ENCODE data around the gene TTC29.

TTC29 gene

GRCh38 chr4:146852360-146852759, 93.3 kb downstream of the TTC29 start:
- H3K36me3 ChIP-seq (ENCODE audit: control insufficient read depth in 1 of 2, insufficient read depth in 2 of 2, low read depth in 1 of 2, low read length in 2 of 2): no peaks in the 10 kb centered on the region
- no peak overlapping the region for H3K18ac ChIP-seq (ENCODE audit: low read depth in 1 of 2, low read length in 2 of 2)
- no peak overlapping the region for H2BK15ac ChIP-seq (ENCODE audit: low read depth, poor library complexity, severe bottlenecking)
- H4K8ac ChIP-seq (ENCODE audit: low read length): no peak overlapping the region
- DNase-seq: no peak
- H3K4me1 ChIP-seq (ENCODE audit: control insufficient read depth, insufficient read depth, low read depth, low read length): no peaks in the 10 kb centered on the region
- no peak overlapping the region for H2BK5ac ChIP-seq (ENCODE audit: low read depth, low read length, poor library complexity, severe bottlenecking)
- H2AK5ac ChIP-seq (ENCODE audit: low read length, severe bottlenecking): no peak overlapping the region
- no peak overlapping the region for H3K4me2 ChIP-seq (ENCODE audit: low read length, poor library complexity, severe bottlenecking)
- H4K91ac ChIP-seq (ENCODE audit: low read length): no peak overlapping the region
- no peak overlapping the region for H3K14ac ChIP-seq (ENCODE audit: low read length in 2 of 2)
- no peak overlapping the region for H2BK12ac ChIP-seq (ENCODE audit: low read length in 2 of 2)
- H2BK120ac ChIP-seq (ENCODE audit: low read depth, low read length): no peak overlapping the region
- no peak overlapping the region for H3K27ac ChIP-seq (ENCODE audit: low read length, poor library complexity, severe bottlenecking)
- H3K27me3 ChIP-seq (ENCODE audit: control insufficient read depth in 1 of 2, insufficient read depth in 1 of 2, low read length in 2 of 2): no peaks in the 10 kb centered on the region
- no peak overlapping the region for H3K4me3 ChIP-seq (ENCODE audit: insufficient read depth in 1 of 2, low read depth in 1 of 2, low read length in 2 of 2)
- H3K4ac ChIP-seq (ENCODE audit: low read depth in 1 of 2, low read length in 2 of 2): no peak overlapping the region
- WGBS: 72% methylated on average over 2 of the region's 2 CpGs
- H3K9ac ChIP-seq (ENCODE audit: low read length): no peak overlapping the region
- H3K9me3 ChIP-seq (ENCODE audit: control insufficient read depth, low read length): no peaks in the 10 kb centered on the region
- no peak overlapping the region for H2AFZ ChIP-seq (ENCODE audit: low read depth, low read length)
- no peak overlapping the region for H3K23ac ChIP-seq (ENCODE audit: low read length in 2 of 2)
- H3K79me1 ChIP-seq (replicated peaks; ENCODE audit: low read length, poor library complexity, severe bottlenecking): no peaks in the 10 kb centered on the region

GRCh38 chr4:146847345-146847744, 98.3 kb downstream of the TTC29 start:
- Histone ChIP-seq H4K8ac (ENCODE audit: low read length) (no peak overlapping the region), H3K18ac (ENCODE audit: low read depth in 1 of 2, low read length in 2 of 2) (no peak overlapping the region), H3K36me3 (ENCODE audit: control insufficient read depth in 1 of 2, insufficient read depth in 2 of 2, low read depth in 1 of 2, low read length in 2 of 2) (no peaks in the 10 kb centered on the region), H3K4me3 (ENCODE audit: insufficient read depth in 1 of 2, low read depth in 1 of 2, low read length in 2 of 2) (no peak overlapping the region), H3K4ac (ENCODE audit: low read depth in 1 of 2, low read length in 2 of 2) (no peak overlapping the region), H3K79me1 (replicated peaks; ENCODE audit: low read length, poor library complexity, severe bottlenecking) (no peaks in the 10 kb centered on the region), H3K27ac (ENCODE audit: low read length, poor library complexity, severe bottlenecking) (no peak overlapping the region), H2BK12ac (ENCODE audit: low read length in 2 of 2) (no peak overlapping the region), H4K91ac (ENCODE audit: low read length) (no peak overlapping the region), H2BK120ac (ENCODE audit: low read depth, low read length) (no peak overlapping the region), H3K4me1 (ENCODE audit: control insufficient read depth, insufficient read depth, low read depth, low read length) (no peaks in the 10 kb centered on the region), H3K14ac (ENCODE audit: low read length in 2 of 2) (no peak overlapping the region), H2BK5ac (ENCODE audit: low read depth, low read length, poor library complexity, severe bottlenecking) (no peak overlapping the region), H3K23ac (ENCODE audit: low read length in 2 of 2) (no peak overlapping the region), H2AK5ac (ENCODE audit: low read length, severe bottlenecking) (no peak overlapping the region), H2BK15ac (ENCODE audit: low read depth, poor library complexity, severe bottlenecking) (no peak overlapping the region), H2AFZ (ENCODE audit: low read depth, low read length) (no peak overlapping the region), H3K4me2 (ENCODE audit: low read length, poor library complexity, severe bottlenecking) (no peak overlapping the region), H3K9ac (ENCODE audit: low read length) (no peak overlapping the region), H3K27me3 (ENCODE audit: control insufficient read depth in 1 of 2, insufficient read depth in 1 of 2, low read length in 2 of 2) (no peaks in the 10 kb centered on the region), H3K9me3 (ENCODE audit: control insufficient read depth, low read length) (no peaks in the 10 kb centered on the region)
- no peak for DNase-seq
- WGBS: 79% methylated on average over 5 of the region's 5 CpGs

- Histone ChIP-seq H2BK120ac (ENCODE audit: low read depth, low read length) (no peak overlapping the region), H3K23ac (ENCODE audit: low read length in 2 of 2) (no peak overlapping the region), H2BK15ac (ENCODE audit: low read depth, poor library complexity, severe bottlenecking) (no peak overlapping the region), H3K79me1 (replicated peaks; ENCODE audit: low read length, poor library complexity, severe bottlenecking) (no peaks in the 10 kb centered on the region), H2BK12ac (ENCODE audit: low read length in 2 of 2) (no peak overlapping the region), H2BK5ac (ENCODE audit: low read depth, low read length, poor library complexity, severe bottlenecking) (no peak overlapping the region), H3K4me1 (ENCODE audit: control insufficient read depth, insufficient read depth, low read depth, low read length) (no peaks in the 10 kb centered on the region), H3K4ac (ENCODE audit: low read depth in 1 of 2, low read length in 2 of 2) (no peak overlapping the region), H4K8ac (ENCODE audit: low read length) (no peak overlapping the region), H4K91ac (ENCODE audit: low read length) (no peak overlapping the region), H2AK5ac (ENCODE audit: low read length, severe bottlenecking) (no peak overlapping the region), H3K27me3 (ENCODE audit: control insufficient read depth in 1 of 2, insufficient read depth in 1 of 2, low read length in 2 of 2) (no peaks in the 10 kb centered on the region), H2AFZ (ENCODE audit: low read depth, low read length) (no peak overlapping the region), H3K9me3 (ENCODE audit: control insufficient read depth, low read length) (no peaks in the 10 kb centered on the region), H3K4me3 (ENCODE audit: insufficient read depth in 1 of 2, low read depth in 1 of 2, low read length in 2 of 2) (no peak overlapping the region), H3K18ac (ENCODE audit: low read depth in 1 of 2, low read length in 2 of 2) (no peak overlapping the region), H3K9ac (ENCODE audit: low read length) (no peak overlapping the region), H3K36me3 (ENCODE audit: control insufficient read depth in 1 of 2, insufficient read depth in 2 of 2, low read depth in 1 of 2, low read length in 2 of 2) (no peaks in the 10 kb centered on the region), H3K4me2 (ENCODE audit: low read length, poor library complexity, severe bottlenecking) (no peak overlapping the region), H3K14ac (ENCODE audit: low read length in 2 of 2) (no peak overlapping the region), H3K27ac (ENCODE audit: low read length, poor library complexity, severe bottlenecking) (no peak overlapping the region)
- 91% methylated on average over 5 of the region's 6 CpGs for WGBS
- no peak for DNase-seq
Observed at GRCh38 chr4:146846882-146847281, 98.8 kb downstream of the TTC29 start.

GRCh38 chr4:146844761-146845160, 100.9 kb downstream of the TTC29 start:
- H2BK5ac ChIP-seq (ENCODE audit: low read depth, low read length, poor library complexity, severe bottlenecking): no peak overlapping the region
- H2BK12ac ChIP-seq (ENCODE audit: low read length in 2 of 2): no peak overlapping the region
- H3K79me1 ChIP-seq (replicated peaks; ENCODE audit: low read length, poor library complexity, severe bottlenecking): no peaks in the 10 kb centered on the region
- H3K27me3 ChIP-seq (ENCODE audit: control insufficient read depth in 1 of 2, insufficient read depth in 1 of 2, low read length in 2 of 2): no peaks in the 10 kb centered on the region
- 55% methylated on average over 3 of the region's 4 CpGs for WGBS
- no peak overlapping the region for H2BK15ac ChIP-seq (ENCODE audit: low read depth, poor library complexity, severe bottlenecking)
- no peak overlapping the region for H2AK5ac ChIP-seq (ENCODE audit: low read length, severe bottlenecking)
- no peak overlapping the region for H3K18ac ChIP-seq (ENCODE audit: low read depth in 1 of 2, low read length in 2 of 2)
- H3K23ac ChIP-seq (ENCODE audit: low read length in 2 of 2): no peak overlapping the region
- no peak overlapping the region for H4K8ac ChIP-seq (ENCODE audit: low read length)
- no peaks in the 10 kb centered on the region for H3K9me3 ChIP-seq (ENCODE audit: control insufficient read depth, low read length)
- no peaks in the 10 kb centered on the region for H3K36me3 ChIP-seq (ENCODE audit: control insufficient read depth in 1 of 2, insufficient read depth in 2 of 2, low read depth in 1 of 2, low read length in 2 of 2)
- no peak overlapping the region for H3K4ac ChIP-seq (ENCODE audit: low read depth in 1 of 2, low read length in 2 of 2)
- no peak overlapping the region for H2BK120ac ChIP-seq (ENCODE audit: low read depth, low read length)
- no peak overlapping the region for H4K91ac ChIP-seq (ENCODE audit: low read length)
- H3K4me1 ChIP-seq (ENCODE audit: control insufficient read depth, insufficient read depth, low read depth, low read length): no peaks in the 10 kb centered on the region
- no peak overlapping the region for H3K14ac ChIP-seq (ENCODE audit: low read length in 2 of 2)
- H3K4me2 ChIP-seq (ENCODE audit: low read length, poor library complexity, severe bottlenecking): no peak overlapping the region
- no peak overlapping the region for H3K27ac ChIP-seq (ENCODE audit: low read length, poor library complexity, severe bottlenecking)
- no peak overlapping the region for H3K9ac ChIP-seq (ENCODE audit: low read length)
- H2AFZ ChIP-seq (ENCODE audit: low read depth, low read length): no peak overlapping the region
- DNase-seq: no peak
- no peak overlapping the region for H3K4me3 ChIP-seq (ENCODE audit: insufficient read depth in 1 of 2, low read depth in 1 of 2, low read length in 2 of 2)

All from mesenchymal stem cell (in vitro differentiated cells and primary cell).